HG03457 (cell line): ENCODE results near the gene NLRC5.

Experiments
- ATAC-seq: cut with Tn5 transposase; IDR thresholded peaks from one replicate; pipeline ENCODE4 v1.9.1; 2021; ENCODE audit warnings: moderate number of reproducible peaks; ENCODE audit not compliant: unreplicated experiment

NLRC5 gene, protein sequence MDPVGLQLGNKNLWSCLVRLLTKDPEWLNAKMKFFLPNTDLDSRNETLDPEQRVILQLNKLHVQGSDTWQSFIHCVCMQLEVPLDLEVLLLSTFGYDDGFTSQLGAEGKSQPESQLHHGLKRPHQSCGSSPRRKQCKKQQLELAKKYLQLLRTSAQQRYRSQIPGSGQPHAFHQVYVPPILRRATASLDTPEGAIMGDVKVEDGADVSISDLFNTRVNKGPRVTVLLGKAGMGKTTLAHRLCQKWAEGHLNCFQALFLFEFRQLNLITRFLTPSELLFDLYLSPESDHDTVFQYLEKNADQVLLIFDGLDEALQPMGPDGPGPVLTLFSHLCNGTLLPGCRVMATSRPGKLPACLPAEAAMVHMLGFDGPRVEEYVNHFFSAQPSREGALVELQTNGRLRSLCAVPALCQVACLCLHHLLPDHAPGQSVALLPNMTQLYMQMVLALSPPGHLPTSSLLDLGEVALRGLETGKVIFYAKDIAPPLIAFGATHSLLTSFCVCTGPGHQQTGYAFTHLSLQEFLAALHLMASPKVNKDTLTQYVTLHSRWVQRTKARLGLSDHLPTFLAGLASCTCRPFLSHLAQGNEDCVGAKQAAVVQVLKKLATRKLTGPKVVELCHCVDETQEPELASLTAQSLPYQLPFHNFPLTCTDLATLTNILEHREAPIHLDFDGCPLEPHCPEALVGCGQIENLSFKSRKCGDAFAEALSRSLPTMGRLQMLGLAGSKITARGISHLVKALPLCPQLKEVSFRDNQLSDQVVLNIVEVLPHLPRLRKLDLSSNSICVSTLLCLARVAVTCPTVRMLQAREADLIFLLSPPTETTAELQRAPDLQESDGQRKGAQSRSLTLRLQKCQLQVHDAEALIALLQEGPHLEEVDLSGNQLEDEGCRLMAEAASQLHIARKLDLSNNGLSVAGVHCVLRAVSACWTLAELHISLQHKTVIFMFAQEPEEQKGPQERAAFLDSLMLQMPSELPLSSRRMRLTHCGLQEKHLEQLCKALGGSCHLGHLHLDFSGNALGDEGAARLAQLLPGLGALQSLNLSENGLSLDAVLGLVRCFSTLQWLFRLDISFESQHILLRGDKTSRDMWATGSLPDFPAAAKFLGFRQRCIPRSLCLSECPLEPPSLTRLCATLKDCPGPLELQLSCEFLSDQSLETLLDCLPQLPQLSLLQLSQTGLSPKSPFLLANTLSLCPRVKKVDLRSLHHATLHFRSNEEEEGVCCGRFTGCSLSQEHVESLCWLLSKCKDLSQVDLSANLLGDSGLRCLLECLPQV (N-terminal part only)

DNA sequence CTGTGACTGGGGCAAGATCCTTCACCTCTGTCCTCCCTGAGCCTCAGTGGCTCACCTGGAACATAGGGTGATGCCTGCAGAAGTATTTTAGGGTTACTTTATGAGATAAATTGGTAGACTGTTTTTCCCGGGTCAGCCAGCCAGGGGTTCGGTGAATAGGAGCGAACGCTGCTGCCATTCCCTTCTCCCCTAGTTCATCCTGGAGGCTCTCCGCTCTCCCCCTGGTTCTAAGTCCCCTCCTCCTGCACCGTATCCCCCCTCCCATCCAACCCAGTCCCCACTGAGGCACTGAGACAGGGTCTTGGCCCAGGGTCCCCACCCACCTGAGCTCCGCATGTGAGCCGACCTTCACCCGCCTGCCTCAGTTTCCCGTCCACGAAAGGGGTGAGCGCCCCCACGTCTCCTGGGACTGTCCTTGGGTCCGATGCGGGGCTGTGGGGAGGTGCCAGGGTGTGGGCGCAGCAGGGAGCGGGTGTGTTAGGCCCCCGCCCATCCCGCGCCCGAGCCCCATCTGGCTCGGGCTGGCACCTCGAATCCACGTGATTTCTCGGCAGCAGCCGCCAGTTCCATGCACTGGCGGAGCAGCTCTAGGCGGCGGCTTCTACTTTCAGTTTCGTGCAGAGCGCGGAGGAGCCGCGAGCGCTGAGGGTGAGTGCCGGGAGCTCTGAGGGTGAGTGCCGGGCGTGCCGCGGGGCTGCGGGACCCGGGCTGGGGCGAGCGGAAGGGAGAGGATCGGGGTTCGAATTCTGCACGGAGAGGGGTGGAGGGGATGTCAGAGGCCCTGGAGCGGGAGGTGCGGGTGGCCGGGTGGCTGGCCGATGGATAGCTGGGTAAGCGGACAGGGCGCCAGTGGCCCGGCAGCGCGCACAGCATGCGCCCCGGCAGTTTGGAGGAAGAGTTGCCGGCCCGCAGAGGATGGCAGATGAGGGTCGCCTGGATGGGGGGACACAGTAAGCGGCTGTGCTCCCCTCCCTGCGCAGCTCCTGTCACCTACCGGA is at the start of gene NLRC5:
Gene NLRC5, plus strand, starts transcription at position 610 of the 998 bp plus-strand sequence. CDS start 31,156 bp downstream, outside the sequence.
- ATAC-seq: peak; percentile 71

DNA sequence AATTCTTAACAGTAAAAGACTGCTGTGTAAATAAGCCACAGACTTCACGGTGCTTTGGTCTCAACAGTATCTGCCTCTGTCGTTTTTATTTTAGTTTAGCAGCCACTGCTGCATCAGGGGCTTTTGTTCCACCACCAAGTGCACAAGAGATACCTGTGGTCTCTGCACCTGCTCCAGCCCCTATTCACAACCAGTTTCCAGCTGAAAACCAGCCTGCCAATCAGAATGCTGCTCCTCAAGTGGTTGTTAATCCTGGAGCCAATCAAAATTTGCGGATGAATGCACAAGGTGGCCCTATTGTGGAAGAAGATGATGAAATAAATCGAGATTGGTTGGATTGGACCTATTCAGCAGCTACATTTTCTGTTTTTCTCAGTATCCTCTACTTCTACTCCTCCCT is 49.6 kb upstream of the NLRC5 start:
- ATAC-seq: no peak

DNA sequence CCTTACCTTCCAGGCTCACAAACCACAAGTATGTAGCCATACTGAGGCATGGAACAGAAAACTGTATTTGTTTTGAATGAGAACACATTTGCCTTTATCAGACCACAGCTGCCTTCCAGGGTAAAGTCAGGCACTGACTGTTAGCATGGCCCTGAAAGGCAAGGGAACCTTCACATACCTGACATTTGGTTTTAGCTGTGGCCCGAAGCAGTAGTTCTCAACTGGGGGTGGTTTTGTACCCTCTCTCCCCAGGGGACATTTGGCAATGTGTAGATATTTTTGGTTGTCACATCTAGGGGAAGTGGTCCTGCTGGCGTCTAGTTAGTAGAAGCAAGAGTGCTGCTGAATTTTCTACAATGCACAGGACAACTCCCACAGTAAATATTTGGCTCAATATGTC is 48.3 kb upstream of the NLRC5 start:
- ATAC-seq: no peak

DNA sequence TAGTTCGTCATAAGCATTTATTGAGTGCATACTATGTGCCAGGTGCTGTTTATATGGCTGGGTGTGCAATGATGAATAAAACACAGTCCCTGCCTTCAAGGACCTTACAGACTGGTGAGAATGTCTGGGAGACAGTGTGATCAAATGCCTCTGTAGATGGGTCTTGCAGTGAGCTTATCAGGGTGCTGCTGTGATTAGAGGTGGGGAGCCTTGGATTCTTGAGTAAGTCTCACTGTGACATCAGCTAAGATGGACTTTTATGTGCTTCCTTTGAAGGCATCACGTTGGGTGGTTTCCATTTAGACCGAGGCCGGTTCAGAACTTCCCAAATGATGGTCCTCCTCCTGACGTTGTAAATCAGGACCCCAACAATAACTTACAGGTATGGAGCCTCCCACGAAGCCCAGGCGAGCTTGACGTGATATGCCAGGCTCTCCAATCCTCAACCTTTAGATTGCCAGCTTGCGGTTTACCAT is 47.5 kb upstream of the NLRC5 start:
- no peak for ATAC-seq

DNA sequence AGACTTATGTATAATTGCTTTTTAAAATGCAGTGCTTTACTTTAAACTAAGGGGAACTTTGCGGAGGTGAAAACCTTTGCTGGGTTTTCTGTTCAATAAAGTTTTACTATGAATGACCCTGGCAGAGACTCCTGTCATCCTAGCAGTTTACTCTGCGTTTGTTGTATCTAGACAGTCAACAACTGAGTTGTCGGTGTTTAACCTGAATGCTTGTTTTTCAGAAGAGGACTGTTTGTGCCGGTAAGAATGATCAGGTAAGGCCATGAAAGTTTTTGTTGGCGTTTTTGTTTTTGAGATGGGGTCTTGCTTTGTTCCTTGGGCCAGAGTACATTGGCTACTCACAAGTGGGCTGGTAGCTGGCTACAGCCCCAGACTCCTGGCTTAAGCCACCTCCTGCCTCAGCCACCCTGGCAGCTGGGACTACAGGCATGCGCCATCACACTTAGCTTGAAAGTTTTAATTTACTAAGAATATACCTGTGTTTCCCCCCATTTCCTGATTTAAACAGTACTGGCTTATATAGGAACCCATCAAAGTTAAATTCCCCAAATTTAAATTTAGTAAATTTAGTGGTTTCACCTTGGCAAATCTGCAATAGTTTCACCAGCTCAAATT is 45.5 kb upstream of the NLRC5 start:
- no peak for ATAC-seq

DNA sequence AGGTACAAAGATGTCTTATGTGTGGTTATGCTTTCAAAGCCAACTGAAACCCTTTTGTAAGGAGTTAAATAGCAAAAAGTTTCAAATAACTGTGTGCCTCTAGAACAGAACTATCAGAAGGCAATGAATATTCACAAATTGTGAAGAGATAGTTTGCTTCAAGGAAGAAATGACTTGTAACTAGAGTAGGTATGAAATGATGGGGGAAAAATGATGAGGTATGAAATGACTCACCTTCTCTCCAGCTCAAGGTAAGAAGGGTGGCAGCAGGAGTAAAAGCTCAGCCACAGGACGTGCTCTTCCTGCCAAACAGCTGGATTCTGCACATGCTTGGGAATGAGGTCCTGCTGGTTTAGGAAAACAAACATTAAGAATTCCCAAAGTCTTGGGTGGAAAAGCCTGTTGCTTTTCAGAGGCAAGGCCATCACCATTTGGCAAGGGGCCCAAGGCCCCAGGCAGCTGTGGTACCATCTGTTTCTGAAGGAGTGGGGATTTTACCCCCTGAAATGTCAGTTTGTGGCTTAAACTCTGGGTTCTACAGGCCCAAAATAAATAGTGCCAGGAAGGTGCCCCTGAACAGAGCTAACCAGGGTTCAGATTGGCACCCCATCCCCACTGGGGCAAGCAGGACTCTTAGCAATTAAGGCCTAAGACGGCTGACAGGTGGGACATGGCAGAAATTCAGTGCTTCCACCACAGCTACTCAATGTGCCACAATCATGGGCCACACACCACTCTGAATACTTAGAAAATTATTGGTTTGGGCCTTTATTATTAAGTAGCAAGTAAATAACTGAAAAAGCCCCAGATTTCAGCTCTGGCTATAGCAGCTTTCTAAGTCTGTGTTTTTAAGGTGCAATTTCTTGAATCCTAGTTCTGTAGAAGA is 44.2 kb upstream of the NLRC5 start:
- no peak for ATAC-seq

DNA sequence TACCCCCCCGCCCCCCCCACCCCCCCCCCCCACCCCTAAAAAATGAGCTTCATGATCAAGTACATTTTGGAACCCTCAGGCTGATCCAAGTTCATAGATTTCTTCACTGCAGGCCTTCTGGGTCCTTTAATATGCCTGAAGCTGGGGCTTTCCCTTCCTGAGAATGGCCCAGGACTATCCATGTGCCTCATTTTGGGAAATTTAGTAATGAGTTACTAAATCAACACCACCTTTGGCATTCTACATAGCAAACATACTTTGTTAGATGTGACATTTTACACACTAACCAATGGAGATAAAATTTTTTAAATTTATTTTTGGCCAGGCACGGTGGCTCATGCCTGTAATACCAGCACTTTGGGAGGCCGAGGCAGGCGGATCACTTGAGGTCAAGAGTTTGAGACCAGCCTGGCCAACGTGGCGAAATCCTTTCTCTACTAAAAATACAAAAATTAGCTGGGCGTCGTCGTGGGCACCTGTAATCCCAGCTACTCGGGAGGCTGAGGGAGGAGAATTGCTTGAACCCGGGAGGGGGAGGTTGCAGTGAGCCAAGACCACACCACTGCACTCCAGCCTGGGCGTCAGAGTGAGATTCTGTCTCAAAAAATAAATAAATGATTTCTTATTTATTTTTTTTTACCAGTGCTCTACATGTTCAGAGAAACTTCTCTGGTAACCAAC is 43.4 kb upstream of the NLRC5 start:
- no peak for ATAC-seq

DNA sequence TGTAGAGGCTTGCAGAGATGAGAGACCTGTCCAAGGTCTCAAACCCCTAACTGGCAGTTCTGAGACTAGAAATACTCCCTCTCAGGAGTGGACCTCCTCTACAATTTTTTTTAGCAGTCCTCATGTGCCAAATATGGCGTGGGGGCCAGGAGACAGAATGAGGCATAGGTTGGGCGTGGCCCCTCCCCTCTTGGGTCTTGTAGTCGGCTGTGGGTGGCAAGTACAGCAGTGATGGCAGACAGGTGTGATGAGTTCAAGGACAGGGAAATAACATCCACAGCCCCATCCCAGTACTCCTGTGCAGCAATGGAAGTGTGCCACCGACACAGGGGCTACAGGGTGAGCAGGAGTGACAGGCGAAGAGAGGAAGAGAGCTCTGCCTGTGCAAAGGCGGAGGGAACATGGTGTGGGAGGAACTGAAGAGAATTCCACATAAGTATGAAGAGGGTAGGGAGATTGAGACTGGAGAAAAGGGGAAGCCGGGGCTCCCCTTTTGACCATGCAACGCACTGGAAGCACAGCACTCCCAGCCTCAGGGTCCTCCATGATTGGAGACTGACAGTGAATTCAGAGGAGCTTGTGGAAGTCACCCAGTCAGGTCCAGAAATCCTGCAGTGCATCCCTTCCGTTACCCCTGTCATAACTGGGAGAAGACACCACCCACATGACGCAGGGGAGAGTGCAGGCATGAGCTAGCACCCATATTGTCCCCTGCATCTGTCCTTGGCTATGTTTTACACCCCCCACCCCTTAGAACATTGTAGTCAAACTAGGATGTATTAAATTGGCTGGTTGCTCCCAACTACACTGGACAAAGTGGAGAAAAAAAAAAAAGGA is 42.4 kb upstream of the NLRC5 start:
- no peak for ATAC-seq

DNA sequence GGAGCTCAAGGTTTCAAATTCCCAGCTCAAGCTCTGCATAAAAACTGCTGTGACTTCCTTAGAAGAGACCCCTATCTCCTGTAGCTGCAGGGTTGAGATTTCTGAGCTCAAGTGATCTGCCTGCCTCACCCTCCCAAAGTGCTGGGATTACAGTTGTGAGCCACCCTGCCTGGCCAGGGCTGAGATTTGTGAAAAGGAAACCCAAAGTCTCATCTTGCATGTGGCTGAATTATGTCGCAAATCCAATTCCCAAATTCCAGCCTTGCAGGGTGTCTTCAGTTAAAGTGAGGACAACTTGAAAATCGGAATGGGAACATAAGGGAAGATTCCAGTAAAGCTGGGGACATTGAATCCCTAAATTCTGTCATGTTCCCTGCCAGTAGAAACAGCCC is 41.8 kb upstream of the NLRC5 start:
- ATAC-seq: no peak

DNA sequence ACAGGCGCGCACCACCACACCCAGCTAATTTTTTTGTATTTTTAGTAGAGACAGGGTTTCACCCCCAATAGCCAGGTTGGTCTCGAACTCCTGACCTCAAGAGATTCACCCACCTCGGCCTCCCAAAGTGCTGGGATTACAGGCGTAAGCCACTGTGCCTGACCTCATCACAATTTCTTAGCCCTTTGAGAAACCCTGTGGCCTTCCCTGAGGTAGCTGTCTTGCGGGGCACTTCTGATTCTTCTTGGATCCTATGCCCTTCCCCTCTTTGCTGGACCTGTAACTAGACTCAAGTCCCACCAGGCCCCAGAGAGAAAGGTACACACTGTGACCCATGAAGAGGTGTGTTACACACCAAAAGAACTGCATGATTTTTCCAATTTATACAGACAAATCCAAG is 41.1 kb upstream of the NLRC5 start:
- no peak for ATAC-seq

DNA sequence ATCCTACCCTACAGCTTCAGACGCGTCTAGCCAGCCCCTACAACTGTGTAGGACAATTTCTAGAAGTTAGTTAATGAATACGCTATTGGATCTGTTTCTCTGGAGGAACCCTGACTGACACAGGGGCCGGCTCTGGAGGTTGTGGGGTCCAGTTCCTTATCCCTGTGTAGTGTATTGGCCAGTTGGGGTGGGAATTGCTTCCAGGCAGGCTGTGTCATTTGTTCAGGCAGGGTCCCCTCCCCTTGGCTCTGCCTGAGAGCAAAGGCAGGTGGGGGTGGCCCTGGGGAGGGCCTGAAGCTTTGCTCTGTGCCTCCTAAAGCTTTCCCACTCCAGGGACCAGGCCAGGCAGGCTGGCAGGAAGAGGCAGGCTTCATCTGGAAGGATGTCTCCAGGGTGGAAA is 39.3 kb upstream of the NLRC5 start:
- ATAC-seq: no peak

DNA sequence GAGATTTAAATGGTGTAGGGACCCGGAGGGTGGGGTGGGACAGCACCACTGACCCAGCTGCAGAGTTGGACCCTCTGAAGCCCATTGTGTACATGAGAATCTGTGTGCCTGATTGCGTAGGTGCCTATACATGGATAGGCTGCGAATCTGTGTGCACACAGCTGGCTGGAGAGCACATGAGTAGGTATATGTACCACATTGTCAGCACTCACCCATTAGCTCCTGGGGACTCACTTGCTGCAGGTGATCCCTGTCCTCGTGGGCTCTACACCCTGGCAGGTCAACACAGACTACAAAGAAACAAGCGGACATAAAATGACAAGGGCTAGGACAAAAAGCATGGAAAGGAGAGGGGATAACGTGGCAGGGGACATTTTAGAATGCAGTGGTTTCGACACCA is 38.9 kb upstream of the NLRC5 start:
- ATAC-seq: no peak

DNA sequence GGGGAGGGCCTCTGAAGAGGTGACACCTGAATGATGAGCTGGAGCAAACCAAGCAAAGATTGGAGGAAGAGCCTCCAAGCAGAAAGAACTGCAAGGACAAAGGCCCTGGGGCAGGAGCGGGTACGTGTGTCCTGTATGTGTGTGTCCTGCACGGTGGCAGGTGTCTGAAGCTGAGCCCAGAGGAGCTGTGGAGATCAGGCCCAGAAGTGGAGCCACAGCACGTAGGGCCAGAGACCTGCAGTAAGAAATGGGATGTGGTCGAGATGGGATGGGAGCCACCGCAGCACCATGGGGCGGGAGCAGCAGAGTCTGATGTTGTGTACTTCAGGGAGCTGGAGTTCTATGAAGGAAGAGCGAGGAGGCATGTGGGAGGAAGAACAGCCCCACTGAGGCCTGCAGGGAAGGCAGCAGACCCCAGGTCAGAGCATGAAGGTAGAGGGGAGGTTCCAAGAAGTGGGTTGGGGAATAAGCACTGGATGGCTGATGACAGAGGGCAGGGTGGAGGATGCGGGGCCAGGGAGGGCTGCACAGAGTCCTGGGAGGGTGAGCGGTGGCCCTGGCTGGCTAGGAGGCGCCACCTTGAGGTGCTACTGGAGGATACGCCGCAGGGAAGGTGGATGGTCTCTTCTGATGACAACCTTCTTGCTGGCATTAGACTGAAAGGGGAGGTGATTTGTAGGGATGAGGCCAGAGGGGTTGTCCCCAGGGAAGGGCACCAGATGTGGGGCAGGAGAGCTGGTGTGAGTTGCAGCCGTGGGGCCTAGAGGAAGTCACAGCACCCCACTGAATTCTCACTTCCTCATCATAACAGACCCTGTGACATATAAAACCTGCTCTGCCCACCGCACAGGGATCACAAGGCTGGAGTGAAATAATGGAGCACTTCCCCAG is 38.2 kb upstream of the NLRC5 start:
- peak; percentile 35 for ATAC-seq

DNA sequence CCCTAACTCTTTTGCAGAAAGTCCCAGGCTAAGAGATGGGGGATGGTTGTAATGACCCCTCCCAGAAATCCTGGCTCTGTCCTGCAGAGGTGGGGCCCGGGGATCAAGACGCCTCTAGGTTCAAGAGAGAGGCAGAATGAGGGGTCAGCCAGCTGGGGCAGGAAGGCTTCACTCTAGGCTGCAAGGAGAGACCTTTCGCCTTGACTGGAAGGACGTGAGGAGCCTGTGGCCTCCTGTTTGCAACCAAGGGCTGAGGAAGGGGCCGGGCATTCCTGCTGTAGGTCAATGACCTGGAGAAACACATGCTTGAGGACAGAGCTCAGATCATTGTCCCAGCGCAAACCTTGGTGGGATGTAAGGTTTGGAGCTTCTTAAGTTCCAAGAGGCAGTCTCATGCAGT is 36.4 kb upstream of the NLRC5 start:
- ATAC-seq: no peak

DNA sequence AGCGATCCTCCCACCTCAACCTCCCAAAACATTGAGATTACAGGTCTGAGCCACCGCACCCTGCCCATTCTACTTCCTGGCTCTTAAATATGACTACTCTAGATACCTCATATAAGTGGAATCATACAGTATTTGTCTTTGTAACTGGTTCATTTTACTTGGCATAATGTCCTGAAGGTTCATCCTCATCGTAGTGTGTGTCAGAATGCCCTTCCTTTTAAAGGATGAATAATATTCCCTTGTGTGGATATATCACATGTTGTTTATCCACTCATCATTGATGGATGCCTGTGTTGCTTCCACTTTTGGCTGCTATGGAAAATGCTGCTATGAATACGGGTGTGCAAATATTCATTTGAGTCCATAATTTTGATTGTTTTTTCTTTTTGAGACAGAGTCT is 33.3 kb upstream of the NLRC5 start:
- no peak for ATAC-seq

DNA sequence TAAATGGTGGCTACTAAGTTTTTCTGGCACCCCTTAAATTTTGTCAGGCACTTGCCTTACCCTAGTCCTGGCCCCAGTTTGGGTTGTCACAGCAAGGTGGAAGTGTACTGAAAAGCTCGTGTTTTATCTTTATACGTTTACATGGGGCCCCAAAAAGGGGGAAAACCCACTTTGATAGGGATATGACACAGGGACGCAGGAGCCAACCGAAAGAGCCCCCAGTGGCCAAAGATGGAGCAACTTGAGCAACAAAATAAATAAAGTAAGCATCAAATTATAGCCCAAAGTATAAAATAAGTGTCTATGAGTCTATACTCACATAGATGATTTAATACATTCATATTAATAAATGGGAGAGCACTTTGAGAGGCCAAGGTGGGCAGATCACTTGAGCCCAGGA is 32.6 kb upstream of the NLRC5 start:
- no peak for ATAC-seq
